CD8-positive, alpha-beta memory T cell (primary cell): ENCODE measurements around the gene SOBP. TPM values are rescaled to one million over a fixed set of nuclear protein-coding genes. Genes with fewer than 3 reads are reported as not detected.

ENCODE experiments used
- CTCF ChIA-PET: fragments of 350-600 bp; sonication (Branson Sonifier 250); formaldehyde crosslinking; loops from one replicate; lab custom pipeline; 2021; ENCODE audit warnings: antibody characterized with exemption; lab: Charles Lee
- POLR2A ChIA-PET: fragments of 350-600 bp; sonication (Branson Sonifier 250); formaldehyde crosslinking; loops from one replicate; lab custom pipeline; 2021; ENCODE audit warnings: antibody characterized with exemption; lab: Charles Lee
- DNase-seq, 5 donors: peaks; one replicate each; pipeline versions ENCODE4 v3.0.0 to v3.0.0-alpha.2; 2020 to 2022; ENCODE audit warnings: mixed read lengths in 1 of 5
- H3K27ac ChIP-seq: one replicate; pipeline ENCODE4 v1.7.0; 2013; ENCODE audit warnings: low read depth, mild to moderate bottlenecking, low read length, moderate library complexity
- H3K27me3 ChIP-seq: 2 replicates; pipeline ENCODE4 v1.7.0; 2013; ENCODE audit warnings: low read length, mild to moderate bottlenecking; ENCODE audit not compliant: insufficient read depth, poor library complexity, severe bottlenecking
- H3K36me3 ChIP-seq: 2 replicates; pipeline ENCODE4 v1.7.0; 2013; ENCODE audit warnings: mild to moderate bottlenecking, low read length, moderate library complexity; ENCODE audit not compliant: insufficient read depth
- H3K4me1 ChIP-seq: 2 replicates; pipeline ENCODE4 v1.7.0; 2013; ENCODE audit warnings: mild to moderate bottlenecking, low read length, moderate library complexity; ENCODE audit not compliant: insufficient read depth
- H3K4me3 ChIP-seq: 2 replicates; pipeline ENCODE4 v1.7.0; 2013; ENCODE audit warnings: mild to moderate bottlenecking, low read length
- H3K9me3 ChIP-seq: 2 replicates; pipeline ENCODE4 v1.7.0; 2013; ENCODE audit warnings: mild to moderate bottlenecking, low read length
- H3K27ac Mint-ChIP-seq, 8 donors: one replicate each; pipeline ENCODE4 v1.8.0; 2020 to 2021; ENCODE audit warnings: mixed read lengths in 8 of 8, mild to moderate bottlenecking in 6 of 8, inconsistent platforms in 3 of 8, moderate library complexity in 3 of 8
- H3K27me3 Mint-ChIP-seq, 2 donors: one replicate each; pipeline ENCODE4 v1.8.0; 2020 to 2021; ENCODE audit warnings: mixed read lengths in 2 of 2, mild to moderate bottlenecking in 1 of 2, moderate library complexity in 1 of 2
- H3K36me3 Mint-ChIP-seq, 3 donors: one replicate each; pipeline ENCODE4 v1.8.0; 2020 to 2021; ENCODE audit warnings: mixed read lengths in 3 of 3, inconsistent platforms in 1 of 3, mild to moderate bottlenecking in 1 of 3
- H3K4me1 Mint-ChIP-seq, 3 donors: one replicate each; pipeline ENCODE4 v1.8.0; 2020 to 2021; ENCODE audit warnings: mixed read lengths in 3 of 3, inconsistent platforms in 1 of 3, mild to moderate bottlenecking in 1 of 3
- H3K4me3 Mint-ChIP-seq, 7 donors: one replicate each; pipeline ENCODE4 v1.8.0; 2020 to 2021; ENCODE audit warnings: mixed read lengths in 7 of 7, mild to moderate bottlenecking in 6 of 7, moderate library complexity in 4 of 7, inconsistent platforms in 2 of 7
- H3K9me3 Mint-ChIP-seq, 5 donors: one replicate each; pipeline ENCODE4 v1.8.0; 2020 to 2022; ENCODE audit warnings: mixed read lengths in 5 of 5, mild to moderate bottlenecking in 3 of 5, moderate library complexity in 2 of 5, inconsistent platforms in 1 of 5
- polyA plus RNA-seq: library from polyadenylated mRNA; unstranded; fragments of 300-500 nt; fragmentation: Illumina TruSeq; gene quantifications from one replicate; pipeline ENCODE4 v1.2.3, GENCODE V29; 2021
- total RNA-seq, 2 experiments: library from RNA; stranded (reverse); gene quantifications; one replicate each; pipeline ENCODE4 v1.2.3, GENCODE V29; 2021

The SOBP gene
- total and polyA plus RNA-seq, 3 experiments from 2014 or later = 0.30 to 1.0 (median 0.79) TPM

DNA sequence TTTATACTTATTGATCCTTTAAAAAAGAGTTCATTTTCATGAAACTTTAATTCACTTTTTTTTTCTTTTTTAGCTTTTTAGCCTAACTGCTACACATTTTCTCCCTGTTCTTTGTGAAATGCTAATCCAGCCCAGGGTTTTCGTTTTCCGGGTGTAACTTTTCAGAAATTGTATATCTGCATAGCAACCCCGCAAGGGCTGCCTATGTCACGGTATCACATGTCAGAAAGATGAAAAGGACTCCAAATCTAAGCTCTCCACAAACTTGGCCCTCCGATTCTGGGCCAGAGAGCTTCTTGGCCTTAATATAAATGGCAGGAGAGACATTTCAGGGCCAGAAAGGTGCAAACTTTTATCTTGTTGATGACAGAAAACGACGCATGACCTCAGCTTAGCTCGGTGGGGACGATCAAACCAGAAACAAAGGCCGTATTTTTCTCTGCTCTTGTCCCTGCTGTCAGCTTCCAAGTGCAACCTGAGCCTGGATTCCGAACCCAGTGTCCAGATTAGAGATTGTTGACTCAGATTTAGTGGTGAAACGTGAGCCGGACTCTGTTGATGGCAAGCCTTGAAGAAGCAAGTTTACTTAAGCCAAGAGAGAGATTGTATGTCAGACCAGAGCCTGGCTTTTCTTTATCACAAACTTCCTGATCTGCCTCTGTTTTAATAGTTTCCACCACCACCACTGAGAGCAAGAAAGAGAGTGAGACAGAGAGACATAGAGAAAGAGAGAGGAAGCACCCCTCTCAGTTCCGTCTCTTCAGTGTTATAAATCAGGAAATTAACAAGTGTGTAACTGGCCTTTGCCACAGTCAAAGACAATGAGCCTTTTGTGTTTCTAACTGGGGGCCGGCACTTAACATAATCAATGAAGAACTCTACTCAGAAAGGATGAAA lies 176.4 kb downstream of the SOBP start:
- no peak for DNase-seq
- H3K27ac ChIP-seq = no peak overlapping the region
- peaks cover 9% of the 10 kb centered on the region for H3K4me1 ChIP-seq
- no peak overlapping the region for H3K4me3 Mint-ChIP-seq
- H3K27me3 ChIP-seq = no peaks in the 10 kb centered on the region
- H3K36me3 ChIP-seq = no peaks in the 10 kb centered on the region
- H3K4me1 Mint-ChIP-seq = peaks cover 14 to 17% (median 17%) of the 10 kb centered on the region in 3 donors
- no peaks in the 10 kb centered on the region for H3K9me3 ChIP-seq
- H3K36me3 Mint-ChIP-seq = no peaks in the 10 kb centered on the region
- H3K27me3 Mint-ChIP-seq = peaks cover 0 to 1% of the 10 kb centered on the region in 2 donors
- ChIA-PET CTCF (interaction anchor here (1.0 kb wide), 1 partner anchor 182 kb away, joined by 4 read pairs; no protein-coding TSS in a partner anchor), POLR2A (interaction anchor here (0.8 kb wide), 1 partner anchor 9 kb away, joined by 3 read pairs; no protein-coding TSS in a partner anchor)
- no peak overlapping the region for H3K27ac Mint-ChIP-seq
- no peak overlapping the region for H3K4me3 ChIP-seq
- H3K9me3 Mint-ChIP-seq = no peaks in the 10 kb centered on the region

DNA sequence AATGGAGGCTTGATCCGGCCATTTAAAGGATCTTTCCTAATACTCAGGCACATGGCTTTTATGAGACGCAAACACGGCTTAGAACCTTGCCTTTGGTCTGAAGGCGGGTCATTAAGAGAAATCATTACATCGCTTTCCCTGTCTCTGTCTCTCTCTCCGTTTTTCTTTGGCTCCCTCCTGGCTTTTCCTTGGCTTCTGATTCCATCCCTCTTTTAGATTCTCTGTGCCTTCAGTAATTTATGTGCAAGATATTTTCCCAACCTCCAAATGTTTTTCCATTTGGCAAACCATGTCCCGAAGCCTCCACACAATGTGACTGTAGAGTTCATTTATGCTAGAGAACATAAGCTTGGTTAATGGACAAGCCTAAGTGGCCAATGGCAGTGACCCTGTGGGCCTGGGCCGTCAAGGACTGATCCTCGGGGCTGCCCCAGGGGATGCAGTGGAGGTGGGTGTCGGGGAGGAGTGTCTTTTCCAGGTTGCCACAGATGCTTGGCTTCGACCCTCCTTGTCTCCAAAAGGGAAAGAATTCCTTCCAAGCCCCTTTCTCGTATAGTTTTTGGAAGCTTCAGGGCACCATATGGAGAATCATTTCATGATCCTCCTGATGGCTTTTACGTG lies 177.2 kb downstream of the SOBP start:
- Histone ChIP-seq H3K4me3 (no peak overlapping the region), H3K27ac (no peak overlapping the region), H3K9me3 (no peaks in the 10 kb centered on the region), H3K27me3 (no peaks in the 10 kb centered on the region), H3K4me1 (peaks cover 9% of the 10 kb centered on the region), H3K36me3 (no peaks in the 10 kb centered on the region)
- CTCF ChIA-PET = no interaction called here
- Mint-ChIP-seq H3K27me3 (peaks cover 0 to 3% of the 10 kb centered on the region in 2 donors), H3K9me3 (no peaks in the 10 kb centered on the region), H3K4me3 (no peak overlapping the region), H3K4me1 (peaks cover 16 to 22% (median 20%) of the 10 kb centered on the region in 3 donors), H3K36me3 (no peaks in the 10 kb centered on the region), H3K27ac (no peak overlapping the region)
- POLR2A ChIA-PET = no interaction called here
- DNase-seq = no peak

DNA sequence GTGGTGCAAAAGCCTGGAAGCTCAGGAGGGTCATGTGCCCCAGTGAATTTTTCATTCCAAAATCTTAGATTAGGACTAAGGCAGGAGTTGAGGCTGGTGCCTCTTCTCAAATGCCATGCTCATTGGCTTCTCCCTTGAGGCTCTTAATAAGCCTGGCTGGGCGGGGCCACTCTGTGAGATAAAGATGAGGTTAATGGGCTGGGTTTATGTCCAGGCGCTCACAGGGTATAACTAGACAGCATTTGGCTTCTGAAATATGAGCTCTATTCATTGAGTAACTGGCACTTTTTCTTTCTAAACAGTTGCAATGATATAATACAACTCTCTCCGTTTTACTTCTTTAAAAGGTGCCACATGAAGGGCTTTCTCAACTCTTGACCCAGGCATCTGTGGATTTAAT lies 177.9 kb downstream of the SOBP start:
- Mint-ChIP-seq H3K27me3 (peaks cover 0 to 3% of the 10 kb centered on the region in 2 donors), H3K4me1 (peaks cover 16 to 22% (median 20%) of the 10 kb centered on the region in 3 donors), H3K9me3 (no peaks in the 10 kb centered on the region), H3K4me3 (no peak overlapping the region), H3K36me3 (no peaks in the 10 kb centered on the region), H3K27ac (no peak overlapping the region)
- peaks cover 9% of the 10 kb centered on the region for H3K4me1 ChIP-seq
- no peak for DNase-seq
- H3K9me3 ChIP-seq = no peaks in the 10 kb centered on the region
- no peaks in the 10 kb centered on the region for H3K36me3 ChIP-seq
- POLR2A ChIA-PET = no interaction called here
- CTCF ChIA-PET = no interaction called here
- H3K27me3 ChIP-seq = no peaks in the 10 kb centered on the region
- H3K27ac ChIP-seq = no peak overlapping the region
- no peak overlapping the region for H3K4me3 ChIP-seq

DNA sequence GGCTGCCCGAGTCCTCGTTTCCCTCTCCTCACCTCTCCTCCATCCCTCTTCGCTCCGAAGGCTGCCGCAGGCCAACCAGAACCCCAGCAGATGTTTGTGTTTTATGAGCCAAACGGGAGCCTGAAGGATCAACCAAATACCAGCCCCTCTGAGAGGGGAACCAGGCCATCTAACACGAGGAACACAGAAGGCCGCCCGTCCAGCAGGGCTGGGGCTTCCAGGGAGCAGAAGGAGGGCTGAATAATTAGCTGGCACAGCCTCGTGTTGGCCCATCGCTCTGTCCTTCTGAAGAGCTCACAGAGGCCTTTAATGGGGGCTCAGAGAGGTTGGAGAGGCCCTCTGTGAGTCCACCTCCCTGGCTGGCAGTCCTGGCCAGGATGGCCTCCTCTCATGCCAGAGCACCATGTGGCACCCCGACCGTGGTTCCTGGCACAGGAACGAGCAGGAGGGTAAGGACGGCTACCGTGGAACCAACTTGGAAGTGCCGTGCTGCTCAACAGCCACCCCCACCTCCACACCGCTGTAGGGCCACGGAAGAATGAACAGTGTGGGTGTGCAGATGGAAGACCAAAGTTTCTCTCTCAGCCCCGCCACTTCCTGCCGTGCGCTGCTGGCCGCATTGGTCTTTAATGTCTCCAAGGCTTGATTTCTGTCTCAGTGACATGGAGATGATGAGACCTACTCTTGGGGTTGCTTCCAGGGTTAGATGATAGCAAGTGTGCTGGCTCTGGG lies 179.0 kb downstream of the SOBP start:
- peak in 3 of 5 donors; percentile 4 to 49 (median 32) for DNase-seq
- Histone ChIP-seq H3K27ac (no peak overlapping the region), H3K4me1 (peaks cover 9% of the 10 kb centered on the region), H3K4me3 (no peak overlapping the region), H3K36me3 (no peaks in the 10 kb centered on the region), H3K27me3 (no peaks in the 10 kb centered on the region), H3K9me3 (no peaks in the 10 kb centered on the region)
- Mint-ChIP-seq H3K36me3 (no peaks in the 10 kb centered on the region), H3K9me3 (no peaks in the 10 kb centered on the region), H3K27ac (no peak overlapping the region), H3K4me3 (peak overlapping the region in 1 of 7 donors; percentile 18), H3K27me3 (peaks cover 0 to 2% of the 10 kb centered on the region in 2 donors), H3K4me1 (peaks cover 16 to 22% (median 20%) of the 10 kb centered on the region in 3 donors)
- ChIA-PET CTCF (no interaction called here), POLR2A (no interaction called here)

DNA sequence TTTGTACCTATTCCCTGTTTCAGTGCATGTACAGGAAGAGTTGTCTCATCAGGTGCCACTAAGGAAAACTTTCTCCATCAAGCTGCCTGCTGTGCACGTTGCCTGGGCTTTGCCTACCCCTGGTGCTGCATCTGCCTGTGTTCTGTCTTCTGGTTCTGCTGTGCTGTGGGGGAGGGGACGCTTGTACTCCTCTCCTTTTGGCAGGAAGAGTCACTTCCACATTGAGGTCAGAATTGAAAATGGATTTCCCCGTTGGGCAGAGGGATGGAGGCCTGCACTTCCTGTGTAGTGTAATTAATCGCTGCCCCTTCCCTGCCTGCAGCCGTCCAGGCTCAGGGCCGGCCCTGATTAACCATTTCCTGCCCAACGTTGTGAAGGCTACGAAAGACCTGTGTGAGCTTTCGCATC lies 180.9 kb downstream of the SOBP start:
- Histone ChIP-seq H3K4me3 (no peak overlapping the region), H3K36me3 (no peaks in the 10 kb centered on the region), H3K27ac (no peak overlapping the region), H3K27me3 (no peaks in the 10 kb centered on the region), H3K4me1 (peaks cover 14% of the 10 kb centered on the region), H3K9me3 (no peaks in the 10 kb centered on the region)
- ChIA-PET POLR2A (no interaction called here), CTCF (interaction anchor here (0.9 to 1.3 kb wide), 4 partner anchors 13 to 380 kb away, joined by 3 read pairs; no protein-coding TSS in a partner anchor)
- H3K27me3 Mint-ChIP-seq = peaks cover 0 to 2% of the 10 kb centered on the region in 2 donors
- peak overlapping the region in 1 of 8 donors; percentile 35 for H3K27ac Mint-ChIP-seq
- peaks cover 19 to 29% (median 27%) of the 10 kb centered on the region in 3 donors for H3K4me1 Mint-ChIP-seq
- no peaks in the 10 kb centered on the region for H3K36me3 Mint-ChIP-seq
- no peaks in the 10 kb centered on the region for H3K9me3 Mint-ChIP-seq
- DNase-seq = no peak
- H3K4me3 Mint-ChIP-seq = no peak overlapping the region

DNA sequence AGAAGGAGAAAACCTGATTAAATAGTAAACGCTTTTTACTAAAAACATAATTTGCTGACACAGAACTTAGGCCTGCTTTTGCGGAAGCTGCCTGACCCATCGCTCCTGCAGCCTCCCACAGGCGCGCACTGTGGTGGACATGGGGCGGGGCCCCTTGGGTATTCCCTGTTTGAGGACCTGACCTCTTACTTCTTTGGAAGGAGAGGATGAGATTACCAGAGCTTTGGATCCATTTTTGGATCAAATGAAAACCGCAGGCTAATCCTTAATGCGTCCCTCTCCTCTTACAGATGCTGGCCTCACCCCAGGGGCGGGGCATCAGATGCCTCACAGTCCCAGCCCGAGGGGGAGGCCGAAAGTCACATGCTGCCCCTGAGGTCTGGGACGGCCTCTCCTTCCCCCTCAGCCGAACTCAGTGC lies 183.2 kb downstream of the SOBP start:
- Histone ChIP-seq H3K4me3 (no peak overlapping the region), H3K4me1 (peaks cover 14% of the 10 kb centered on the region), H3K36me3 (no peaks in the 10 kb centered on the region), H3K27me3 (no peaks in the 10 kb centered on the region), H3K27ac (no peak overlapping the region), H3K9me3 (no peaks in the 10 kb centered on the region)
- H3K27me3 Mint-ChIP-seq = peaks cover 0 to 2% of the 10 kb centered on the region in 2 donors
- no peak overlapping the region for H3K27ac Mint-ChIP-seq
- peaks cover 19 to 29% (median 27%) of the 10 kb centered on the region in 3 donors for H3K4me1 Mint-ChIP-seq
- H3K4me3 Mint-ChIP-seq = no peak overlapping the region
- DNase-seq = no peak
- H3K36me3 Mint-ChIP-seq = no peaks in the 10 kb centered on the region
- CTCF ChIA-PET = interaction anchor here (1.9 to 4.7 kb wide), 3 partner anchors 26 to 194 kb away, joined by 9 to 40 read pairs (median 27); no protein-coding TSS in a partner anchor
- POLR2A ChIA-PET = no interaction called here
- no peaks in the 10 kb centered on the region for H3K9me3 Mint-ChIP-seq

DNA sequence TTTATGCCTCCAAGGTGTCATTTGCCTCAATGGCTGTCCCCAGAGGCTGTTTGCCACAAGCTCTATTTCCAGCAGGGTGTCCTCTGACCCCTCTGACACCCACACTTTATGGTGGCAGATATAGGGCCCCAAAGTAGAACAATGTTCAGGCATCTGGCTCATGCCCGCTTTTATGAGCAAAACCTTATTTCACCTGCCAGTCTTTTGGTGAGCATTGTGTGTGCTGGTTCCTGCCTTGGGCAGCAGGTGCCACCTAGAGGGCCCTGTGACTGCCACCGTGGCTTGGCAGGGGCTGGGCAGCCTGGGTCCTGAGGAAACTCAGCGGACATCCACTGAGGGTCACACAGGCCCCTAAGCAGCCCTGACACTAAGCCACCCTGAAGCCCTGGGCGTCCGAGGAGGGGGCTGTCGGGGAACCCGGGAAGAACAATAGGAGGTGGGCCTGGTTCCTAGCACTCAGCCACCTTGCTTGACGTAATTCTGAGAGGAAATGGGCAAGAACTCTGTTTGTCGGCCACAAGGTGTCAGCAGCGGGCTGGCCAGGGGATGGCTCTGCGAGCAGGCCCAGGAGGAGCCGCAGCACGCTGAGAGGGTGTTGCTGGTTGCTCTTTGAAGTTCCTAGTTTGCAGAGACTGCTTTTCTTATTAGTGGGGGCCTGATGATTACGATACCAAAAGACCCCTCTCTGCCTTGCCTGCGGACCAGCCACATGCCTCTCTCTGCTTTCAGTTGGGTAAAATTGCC lies 185.2 kb downstream of the SOBP start:
- peaks cover 10 to 19% (median 17%) of the 10 kb centered on the region in 3 donors for H3K4me1 Mint-ChIP-seq
- peak; percentile 79 to 92 (median 83) for DNase-seq
- CTCF ChIA-PET = interaction anchor here (0.6 to 4.7 kb wide), 19 partner anchors 11 to 543 kb away, joined by 3 to 40 read pairs (median 4); no protein-coding TSS in a partner anchor
- peaks cover 5% of the 10 kb centered on the region for H3K4me1 ChIP-seq
- no peak overlapping the region for H3K4me3 ChIP-seq
- POLR2A ChIA-PET = no interaction called here
- peaks cover 0 to 2% of the 10 kb centered on the region in 2 donors for H3K27me3 Mint-ChIP-seq
- no peaks in the 10 kb centered on the region for H3K36me3 Mint-ChIP-seq
- H3K27ac ChIP-seq = no peak overlapping the region
- H3K36me3 ChIP-seq = no peaks in the 10 kb centered on the region
- peak overlapping the region in 6 of 7 donors; percentile 45 to 81 (median 74) for H3K4me3 Mint-ChIP-seq
- peak overlapping the region in 7 of 8 donors; percentile 6 to 93 (median 88) for H3K27ac Mint-ChIP-seq
- H3K9me3 ChIP-seq = no peaks in the 10 kb centered on the region
- H3K27me3 ChIP-seq = no peaks in the 10 kb centered on the region
- H3K9me3 Mint-ChIP-seq = no peaks in the 10 kb centered on the region
